GM23338 (cell line): ENCODE data around the gene GALNT1. TPM values are rescaled to one million over a fixed set of nuclear protein-coding genes. Genes with fewer than 3 reads are reported as not detected.

Experiments
- ATAC-seq: fragments of 200-7000 bp; cut with Tn5 transposase; 3 replicates; pipeline ENCODE4 v1.9.1; 2020
- DNase-seq: peaks from one replicate; pipeline ENCODE4 v3.0.0-alpha.2; 2015; ENCODE audit warnings: low spot score
- H2AFZ ChIP-seq: fragments of 200-600 bp; sonication (generic); 2 replicates; pipeline ENCODE4 v1.8.0; 2016; ENCODE audit warnings: antibody characterized with exemption, mild to moderate bottlenecking, moderate library complexity
- H3F3A ChIP-seq: fragments of 200-600 bp; sonication (generic); replicated peaks from 2 replicates; pipeline ENCODE4 v1.8.0; 2017; ENCODE audit warnings: antibody characterized with exemption, mixed run types, low read depth
- H3K27ac ChIP-seq: fragments of 200-600 bp; sonication (generic); 2 replicates; pipeline ENCODE4 v1.6.1; 2016; ENCODE audit warnings: low read depth
- H3K27me3 ChIP-seq: fragments of 200-600 bp; sonication (generic); 2 replicates; pipeline ENCODE4 v1.8.0; 2016; ENCODE audit warnings: mild to moderate bottlenecking, mixed run types, moderate library complexity; ENCODE audit not compliant: insufficient read depth
- H3K36me3 ChIP-seq: fragments of 200-600 bp; sonication (generic); 2 replicates; pipeline ENCODE4 v1.8.0; 2016; ENCODE audit warnings: mild to moderate bottlenecking; ENCODE audit not compliant: insufficient read depth
- H3K4me1 ChIP-seq: fragments of 200-600 bp; sonication (generic); 2 replicates; pipeline ENCODE4 v1.8.0; 2016; ENCODE audit warnings: mild to moderate bottlenecking, moderate library complexity; ENCODE audit not compliant: insufficient read depth
- H3K4me2 ChIP-seq: fragments of 200-600 bp; sonication (generic); 2 replicates; pipeline ENCODE4 v1.7.1; 2017; ENCODE audit warnings: mixed run types
- H3K4me3 ChIP-seq: fragments of 200-600 bp; sonication (generic); 2 replicates; pipeline ENCODE4 v1.6.1; 2016; ENCODE audit warnings: mixed run types
- H3K79me2 ChIP-seq: fragments of 200-600 bp; sonication (generic); replicated peaks from 2 replicates; pipeline ENCODE4 v1.8.0; 2017; ENCODE audit warnings: mild to moderate bottlenecking; ENCODE audit not compliant: insufficient read depth
- H3K9me2 ChIP-seq: fragments of 200-600 bp; sonication (generic); 2 replicates; pipeline ENCODE4 v1.8.0; 2017; ENCODE audit not compliant: insufficient read depth
- H4K20me1 ChIP-seq: fragments of 200-600 bp; sonication (generic); replicated peaks from 2 replicates; pipeline ENCODE4 v1.8.0; 2017; ENCODE audit warnings: mild to moderate bottlenecking; ENCODE audit not compliant: insufficient read depth
- H3K27ac Mint-ChIP-seq: 2 replicates; pipeline ENCODE4 v1.8.0; 2020; ENCODE audit warnings: inconsistent platforms, mild to moderate bottlenecking, moderate library complexity, mixed read lengths
- H3K27me3 Mint-ChIP-seq: 3 replicates; pipeline ENCODE4 v1.8.0; 2022; ENCODE audit warnings: low read depth, mild to moderate bottlenecking, moderate library complexity, mixed read lengths, inconsistent platforms; ENCODE audit not compliant: insufficient read depth, poor library complexity
- H3K36me3 Mint-ChIP-seq: 3 replicates; pipeline ENCODE4 v1.8.0; 2021; ENCODE audit warnings: low read depth, mild to moderate bottlenecking, inconsistent platforms, moderate library complexity, mixed read lengths
- H3K4me1 Mint-ChIP-seq: 3 replicates; pipeline ENCODE4 v1.8.0; 2020; ENCODE audit warnings: mild to moderate bottlenecking, inconsistent platforms, mixed read lengths
- H3K4me3 Mint-ChIP-seq: 3 replicates; pipeline ENCODE4 v1.8.0; 2021; ENCODE audit warnings: moderate library complexity, mild to moderate bottlenecking, inconsistent platforms, mixed read lengths
- H3K9me3 Mint-ChIP-seq: 3 replicates; pipeline ENCODE4 v1.8.0; 2020; ENCODE audit warnings: moderate library complexity, mild to moderate bottlenecking, inconsistent platforms, mixed read lengths
- CREB1 ChIP-seq: fragments of 250-450 bp; sonication (Bioruptor Pico); IDR thresholded peaks from 2 replicates; pipeline ENCODE4 v1.5.0; 2020; ENCODE audit warnings: low read depth, mild to moderate bottlenecking, moderate library complexity
- CTCF ChIP-seq, 2 experiments: fragments of 200-600 bp in 1 of 2; sonication (generic) in 1 of 2; conservative IDR thresholded peaks; 2 replicates each; pipeline versions ENCODE4 v1.5.1 to v1.6.1; 2016 to 2017; ENCODE audit warnings: antibody characterized with exemption in 2 of 2, low read depth in 2 of 2, mild to moderate bottlenecking in 2 of 2, moderate library complexity in 1 of 2
- ETS1 ChIP-seq: IDR thresholded peaks from 2 replicates; pipeline ENCODE4 v1.6.1; 2016; ENCODE audit warnings: antibody characterized with exemption
- EZH2 ChIP-seq: fragments of 200-600 bp; sonication (generic); IDR thresholded peaks from one replicate; pipeline ENCODE4 v1.8.0; 2017; ENCODE audit warnings: antibody characterized with exemption, mild to moderate bottlenecking, low read depth; ENCODE audit not compliant: unreplicated experiment
- EZH2phosphoT487 ChIP-seq: fragments of 200-600 bp; sonication (generic); IDR thresholded peaks from one replicate; pipeline ENCODE4 v1.8.1; 2018; ENCODE audit warnings: antibody characterized with exemption; ENCODE audit not compliant: unreplicated experiment
- JUNB ChIP-seq: IDR thresholded peaks from one replicate; pipeline ENCODE4 v1.6.1; 2016; ENCODE audit warnings: antibody characterized with exemption; ENCODE audit not compliant: unreplicated experiment
- NANOG ChIP-seq: IDR thresholded peaks from 2 replicates; pipeline ENCODE4 v1.6.1; 2016; ENCODE audit warnings: antibody characterized with exemption, borderline replicate concordance
- POLR2AphosphoS5 ChIP-seq: IDR thresholded peaks from 2 replicates; pipeline ENCODE4 v1.6.1; 2016; ENCODE audit warnings: antibody characterized with exemption, low read depth
- STAT1 ChIP-seq: IDR thresholded peaks from one replicate; pipeline ENCODE4 v1.6.1; 2016; ENCODE audit warnings: antibody characterized with exemption; ENCODE audit not compliant: unreplicated experiment
- ZNF331 ChIP-seq: fragments of 250-450 bp; sonication (Bioruptor Pico); IDR thresholded peaks from 2 replicates; pipeline ENCODE4 v1.5.0; 2020; ENCODE audit warnings: low read depth, mild to moderate bottlenecking, moderate library complexity
- ZNF462 ChIP-seq: fragments of 250-450 bp; sonication (Bioruptor Pico); IDR thresholded peaks from 2 replicates; pipeline ENCODE4 v1.5.0; 2020; ENCODE audit warnings: mild to moderate bottlenecking, moderate library complexity
- polyA plus RNA-seq: library from polyadenylated mRNA; unstranded; fragments of >200 nt; fragmentation: Nextera tagmentation; extraction: Ambion mirVana; gene quantifications from 2 replicates; pipeline ENCODE4 v1.2.1, GENCODE V29; 2016
- total RNA-seq: library from RNA; depleted of rRNA; stranded (reverse); fragments of >200 nt; shearing (Covaris generic); gene quantifications from 2 replicates; pipeline ENCODE4 v1.2.3, GENCODE V29; 2014

Gene GALNT1
- total and polyA plus RNA-seq, 2 experiments from 2014 or later = 37.4 to 60.8 TPM

- no peak for TF ChIP-seq POLR2AphosphoS5
- TF ChIP-seq EZH2 = no peak
- no peak for TF ChIP-seq CREB1 (CRISPR knock-in tag)
- TF ChIP-seq CTCF (conservative IDR thresholded peaks at IDR 0.05; ENCODE audit: low read depth in 2 of 2) = no peak
- no peak for TF ChIP-seq EZH2phosphoT487
Measured at GRCh38 chr18:35635170-35635569, 53.6 kb downstream of the GALNT1 start (continued).

- Mint-ChIP-seq H3K36me3 (peaks cover 30% of the 10 kb centered on the region), H3K27me3 (no peaks in the 10 kb centered on the region), H3K9me3 (no peaks in the 10 kb centered on the region; the same call in 1 of the 3 replicates), H3K4me1 (no peaks in the 10 kb centered on the region), H3K4me3 (no peak overlapping the region), H3K27ac (no peak overlapping the region)
- Histone ChIP-seq H3K27me3 (no peaks in the 10 kb centered on the region), H3K27ac (no peak overlapping the region), H3K36me3 (no peaks in the 10 kb centered on the region; the same call in 1 of the 2 replicates), H3K79me2 (peaks cover 4% of the 10 kb centered on the region; the same call in 1 of the 2 replicates), H3K9me2 (no peaks in the 10 kb centered on the region), H3K4me3 (no peak overlapping the region), H3K4me2 (no peak overlapping the region), H3K4me1 (no peaks in the 10 kb centered on the region), H3F3A (no peaks in the 10 kb centered on the region), H2AFZ (no peak overlapping the region), H4K20me1 (no peaks in the 10 kb centered on the region)
- ATAC-seq (no peak), DNase-seq (no peak)
- TF ChIP-seq ZNF462 (CRISPR knock-in tag) (no peak), STAT1 (no peak), JUNB (no peak), NANOG (no peak), ZNF331 (no peak), ETS1 (no peak), POLR2AphosphoS5 (no peak)
Measured at GRCh38 chr18:35637227-35637626, 55.7 kb downstream of the GALNT1 start.
